K562 (cell line): ENCODE measurements around the gene USP24. TPM values are rescaled to one million over a fixed set of nuclear protein-coding genes. Genes with fewer than 3 reads are reported as not detected.

Experiments used
- ARID1B ChIP-seq: fragments of 450-650 bp; IDR thresholded peaks from 2 replicates; pipeline ENCODE4 v1.6.1; 2016; ENCODE audit warnings: antibody characterized with exemption, mild to moderate bottlenecking, inconsistent platforms
- ETS2 ChIP-seq: IDR thresholded peaks from 2 replicates; pipeline ENCODE4 v1.6.1; 2016; ENCODE audit warnings: borderline replicate concordance, missing genetic modification characterization, mild to moderate bottlenecking, moderate library complexity, missing compliant biosample characterization; ENCODE audit not compliant: poor library complexity, severe bottlenecking
- HNRNPL ChIP-seq: fragments of 200-400 bp; formaldehyde crosslinking; IDR thresholded peaks from 2 replicates; pipeline ENCODE4 v1.6.1; 2017; ENCODE audit warnings: low read depth, mild to moderate bottlenecking, low read length
- KAT2B ChIP-seq: IDR thresholded peaks from one replicate; pipeline ENCODE4 v1.6.1; 2012; ENCODE audit warnings: low read depth, mild to moderate bottlenecking, control low read depth, inconsistent platforms, low read length, moderate library complexity
- KDM2B ChIP-seq: fragments of 250-450 bp; sonication (Bioruptor Pico); IDR thresholded peaks from 2 replicates; pipeline ENCODE4 v1.8.0; 2021; ENCODE audit warnings: mild to moderate bottlenecking, moderate library complexity
- MTF1 ChIP-seq: fragments of 250-450 bp; sonication (Bioruptor Pico); IDR thresholded peaks from 2 replicates; pipeline ENCODE4 v1.9.0; 2021; ENCODE audit warnings: moderate library complexity, mild to moderate bottlenecking, inconsistent platforms, borderline replicate concordance
- ZNF57 ChIP-seq: fragments of 450-650 bp; formaldehyde crosslinking; IDR thresholded peaks from 2 replicates; pipeline ENCODE4 v1.4.0; 2020; ENCODE audit warnings: mild to moderate bottlenecking, moderate library complexity
- ZNF766 ChIP-seq: fragments of 200-800 bp; sonication (Bioruptor generic); conservative IDR thresholded peaks from 2 replicates; pipeline ENCODE4 v1.6.1; 2016; ENCODE audit warnings: missing genetic modification characterization, missing compliant biosample characterization
- polyA plus RNA-seq, 8 experiments: library from polyadenylated mRNA; depleted of rRNA in 4 of 8; stranded (reverse) in 5 of 8; unstranded in 3 of 8; fragments of >200 nt; fragmentation: Nextera tagmentation in 2 of 8; fragmentation: Illumina TruSeq in 1 of 8; extraction: Ambion mirVana in 2 of 8; extraction: Trizol in 1 of 8; gene quantifications; 2 replicates each; pipeline versions ENCODE4 v1.2.1 to v1.2.3, GENCODE V29; 2011 to 2014; ENCODE audit warnings: inconsistent platforms in 1 of 8, missing spikeins in 1 of 8
- total RNA-seq, 7 experiments: library from RNA; depleted of rRNA in 6 of 7; stranded (reverse); fragments of >200 nt in 6 of 7; fragmentation: Illumina TruSeq in 2 of 7; extraction: Trizol in 2 of 7; gene quantifications; 2 replicates each; pipeline versions ENCODE4 v1.2.1 to v1.2.3, GENCODE V29; 2011 to 2021; ENCODE audit warnings: low replicate concordance in 1 of 7
- TF ChIP-seq, protein P1 (sequence below): fragments of 250-450 bp; sonication (Bioruptor Pico); IDR thresholded peaks from 2 replicates; pipeline ENCODE4 v1.4.0; 2020; ENCODE audit warnings: mild to moderate bottlenecking
- TF ChIP-seq, protein P2 (sequence below): fragments of 250-450 bp; sonication (Bioruptor Pico); IDR thresholded peaks from 2 replicates; pipeline ENCODE4 v1.5.0; 2020; ENCODE audit warnings: mild to moderate bottlenecking, borderline replicate concordance
- TF ChIP-seq, protein P3 (sequence below), 2 experiments: fragments of 450-650 bp in 1 of 2; sonication (generic) in 1 of 2; formaldehyde crosslinking in 1 of 2; IDR thresholded peaks in 1 of 2; conservative IDR thresholded peaks in 1 of 2; 2 replicates each; pipeline versions ENCODE4 v1.6.1 to v1.8.1; 2016 to 2023; ENCODE audit warnings: mild to moderate bottlenecking in 2 of 2, moderate library complexity in 2 of 2, inconsistent platforms in 1 of 2, missing genetic modification reagents in 1 of 2
- TF ChIP-seq, protein P4 (sequence below): sonication (generic); formaldehyde crosslinking; IDR thresholded peaks from 2 replicates; pipeline ENCODE4 v1.8.1; 2023; ENCODE audit warnings: mild to moderate bottlenecking, missing genetic modification reagents
- TF ChIP-seq, protein P5 (sequence below), 2 experiments: fragments of 450-650 bp; conservative IDR thresholded peaks; 2 replicates each; pipeline ENCODE4 v1.6.1; 2017; ENCODE audit warnings: mild to moderate bottlenecking in 2 of 2, moderate library complexity in 2 of 2
- TF ChIP-seq, protein P6 (sequence below): fragments of 250-450 bp; sonication (Bioruptor Pico); IDR thresholded peaks from 2 replicates; pipeline ENCODE4 v1.4.0; 2020; ENCODE audit warnings: mild to moderate bottlenecking, moderate library complexity

Gene USP24
- total and polyA plus RNA-seq, 9 of the 15 experiments (the other 6 are each of a cell fraction or from before 2014, with no cell fraction given) = 7.7 to 62.6 (median 36.8) TPM

DNA sequence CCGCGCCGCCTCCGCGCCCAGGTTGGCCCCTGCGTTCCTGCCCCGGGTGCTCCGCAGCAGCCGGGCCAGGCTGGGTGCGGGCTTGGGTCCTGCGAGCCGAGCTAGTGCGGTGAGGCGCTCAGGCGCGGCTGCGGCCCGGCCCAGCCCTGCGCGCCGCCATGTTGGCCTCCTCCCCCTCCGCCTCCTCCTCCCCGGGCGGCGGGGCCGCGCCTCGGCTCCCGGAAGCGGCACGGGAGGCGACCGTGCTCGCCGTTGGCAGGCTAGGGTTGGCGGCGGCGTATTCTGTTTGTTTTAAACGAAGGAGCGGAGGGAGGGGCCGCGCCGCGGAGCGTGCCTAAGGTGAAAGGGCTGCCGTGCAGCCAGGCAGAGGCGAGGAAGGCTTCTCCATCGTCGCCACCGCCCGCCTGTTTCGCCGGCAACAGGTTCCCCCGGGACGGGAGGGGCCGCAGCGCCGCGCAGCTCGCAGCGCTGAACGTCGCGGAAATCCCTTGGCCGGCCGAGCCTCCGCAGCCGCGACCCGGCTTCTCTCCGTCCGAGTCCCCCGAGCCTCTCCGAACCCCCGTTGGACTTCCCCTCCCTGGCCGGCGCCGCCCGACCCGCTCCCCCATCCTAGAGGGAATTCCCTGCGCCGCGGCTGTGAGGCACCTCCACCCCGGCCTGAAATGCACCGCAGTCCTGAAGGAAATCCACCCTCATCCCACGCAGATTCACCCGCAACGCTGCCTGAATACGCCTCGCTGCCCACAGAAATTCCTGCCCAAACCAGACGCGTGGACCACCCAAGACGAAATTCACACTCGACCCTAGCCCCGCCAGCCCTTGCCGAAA is at the start of gene USP24 (continued):
- TF ChIP-seq, protein P1, sequence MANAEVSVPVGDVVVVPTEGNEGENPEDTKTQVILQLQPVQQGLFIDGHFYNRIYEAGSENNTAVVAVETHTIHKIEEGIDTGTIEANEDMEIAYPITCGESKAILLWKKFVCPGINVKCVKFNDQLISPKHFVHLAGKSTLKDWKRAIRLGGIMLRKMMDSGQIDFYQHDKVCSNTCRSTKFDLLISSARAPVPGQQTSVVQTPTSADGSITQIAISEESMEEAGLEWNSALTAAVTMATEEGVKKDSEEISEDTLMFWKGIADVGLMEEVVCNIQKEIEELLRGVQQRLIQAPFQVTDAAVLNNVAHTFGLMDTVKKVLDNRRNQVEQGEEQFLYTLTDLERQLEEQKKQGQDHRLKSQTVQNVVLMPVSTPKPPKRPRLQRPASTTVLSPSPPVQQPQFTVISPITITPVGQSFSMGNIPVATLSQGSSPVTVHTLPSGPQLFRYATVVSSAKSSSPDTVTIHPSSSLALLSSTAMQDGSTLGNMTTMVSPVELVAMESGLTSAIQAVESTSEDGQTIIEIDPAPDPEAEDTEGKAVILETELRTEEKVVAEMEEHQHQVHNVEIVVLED (CRISPR knock-in tag) = peak; percentile 65
- TF ChIP-seq HNRNPL (peak; percentile 53; the same call in 1 of the 2 replicates), KDM2B (CRISPR knock-in tag) (0 out of 2 replicates have a peak, but pooled peaks have one; percentile 3), KAT2B (no peak), ETS2 (tag) (no peak), ZNF57 (no peak), ZNF766 (0 out of 2 replicates have a peak, but pooled peaks have one; percentile 0), MTF1 (CRISPR knock-in tag) (no peak), ARID1B (0 out of 2 replicates have a peak, but pooled peaks have one; percentile 19)
- TF ChIP-seq, protein P2, sequence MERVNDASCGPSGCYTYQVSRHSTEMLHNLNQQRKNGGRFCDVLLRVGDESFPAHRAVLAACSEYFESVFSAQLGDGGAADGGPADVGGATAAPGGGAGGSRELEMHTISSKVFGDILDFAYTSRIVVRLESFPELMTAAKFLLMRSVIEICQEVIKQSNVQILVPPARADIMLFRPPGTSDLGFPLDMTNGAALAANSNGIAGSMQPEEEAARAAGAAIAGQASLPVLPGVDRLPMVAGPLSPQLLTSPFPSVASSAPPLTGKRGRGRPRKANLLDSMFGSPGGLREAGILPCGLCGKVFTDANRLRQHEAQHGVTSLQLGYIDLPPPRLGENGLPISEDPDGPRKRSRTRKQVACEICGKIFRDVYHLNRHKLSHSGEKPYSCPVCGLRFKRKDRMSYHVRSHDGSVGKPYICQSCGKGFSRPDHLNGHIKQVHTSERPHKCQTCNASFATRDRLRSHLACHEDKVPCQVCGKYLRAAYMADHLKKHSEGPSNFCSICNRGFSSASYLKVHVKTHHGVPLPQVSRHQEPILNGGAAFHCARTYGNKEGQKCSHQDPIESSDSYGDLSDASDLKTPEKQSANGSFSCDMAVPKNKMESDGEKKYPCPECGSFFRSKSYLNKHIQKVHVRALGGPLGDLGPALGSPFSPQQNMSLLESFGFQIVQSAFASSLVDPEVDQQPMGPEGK (CRISPR knock-in tag) = no peak
- TF ChIP-seq, protein P3, sequence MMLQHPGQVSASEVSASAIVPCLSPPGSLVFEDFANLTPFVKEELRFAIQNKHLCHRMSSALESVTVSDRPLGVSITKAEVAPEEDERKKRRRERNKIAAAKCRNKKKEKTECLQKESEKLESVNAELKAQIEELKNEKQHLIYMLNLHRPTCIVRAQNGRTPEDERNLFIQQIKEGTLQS (IDR thresholded peaks at IDR 0.05) = no peak
- TF ChIP-seq, protein P3 (CRISPR knock-in tag; conservative IDR thresholded peaks at IDR 0.05) = no peak
- TF ChIP-seq, protein P4, sequence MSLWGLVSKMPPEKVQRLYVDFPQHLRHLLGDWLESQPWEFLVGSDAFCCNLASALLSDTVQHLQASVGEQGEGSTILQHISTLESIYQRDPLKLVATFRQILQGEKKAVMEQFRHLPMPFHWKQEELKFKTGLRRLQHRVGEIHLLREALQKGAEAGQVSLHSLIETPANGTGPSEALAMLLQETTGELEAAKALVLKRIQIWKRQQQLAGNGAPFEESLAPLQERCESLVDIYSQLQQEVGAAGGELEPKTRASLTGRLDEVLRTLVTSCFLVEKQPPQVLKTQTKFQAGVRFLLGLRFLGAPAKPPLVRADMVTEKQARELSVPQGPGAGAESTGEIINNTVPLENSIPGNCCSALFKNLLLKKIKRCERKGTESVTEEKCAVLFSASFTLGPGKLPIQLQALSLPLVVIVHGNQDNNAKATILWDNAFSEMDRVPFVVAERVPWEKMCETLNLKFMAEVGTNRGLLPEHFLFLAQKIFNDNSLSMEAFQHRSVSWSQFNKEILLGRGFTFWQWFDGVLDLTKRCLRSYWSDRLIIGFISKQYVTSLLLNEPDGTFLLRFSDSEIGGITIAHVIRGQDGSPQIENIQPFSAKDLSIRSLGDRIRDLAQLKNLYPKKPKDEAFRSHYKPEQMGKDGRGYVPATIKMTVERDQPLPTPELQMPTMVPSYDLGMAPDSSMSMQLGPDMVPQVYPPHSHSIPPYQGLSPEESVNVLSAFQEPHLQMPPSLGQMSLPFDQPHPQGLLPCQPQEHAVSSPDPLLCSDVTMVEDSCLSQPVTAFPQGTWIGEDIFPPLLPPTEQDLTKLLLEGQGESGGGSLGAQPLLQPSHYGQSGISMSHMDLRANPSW (CRISPR knock-in tag) = no peak
- TF ChIP-seq, protein P5, sequence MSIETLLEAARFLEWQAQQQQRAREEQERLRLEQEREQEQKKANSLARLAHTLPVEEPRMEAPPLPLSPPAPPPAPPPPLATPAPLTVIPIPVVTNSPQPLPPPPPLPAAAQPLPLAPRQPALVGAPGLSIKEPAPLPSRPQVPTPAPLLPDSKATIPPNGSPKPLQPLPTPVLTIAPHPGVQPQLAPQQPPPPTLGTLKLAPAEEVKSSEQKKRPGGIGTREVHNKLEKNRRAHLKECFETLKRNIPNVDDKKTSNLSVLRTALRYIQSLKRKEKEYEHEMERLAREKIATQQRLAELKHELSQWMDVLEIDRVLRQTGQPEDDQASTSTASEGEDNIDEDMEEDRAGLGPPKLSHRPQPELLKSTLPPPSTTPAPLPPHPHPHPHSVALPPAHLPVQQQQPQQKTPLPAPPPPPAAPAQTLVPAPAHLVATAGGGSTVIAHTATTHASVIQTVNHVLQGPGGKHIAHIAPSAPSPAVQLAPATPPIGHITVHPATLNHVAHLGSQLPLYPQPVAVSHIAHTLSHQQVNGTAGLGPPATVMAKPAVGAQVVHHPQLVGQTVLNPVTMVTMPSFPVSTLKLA (conservative IDR thresholded peaks at IDR 0.05) = peak; percentile 65 to 79
- TF ChIP-seq, protein P6, sequence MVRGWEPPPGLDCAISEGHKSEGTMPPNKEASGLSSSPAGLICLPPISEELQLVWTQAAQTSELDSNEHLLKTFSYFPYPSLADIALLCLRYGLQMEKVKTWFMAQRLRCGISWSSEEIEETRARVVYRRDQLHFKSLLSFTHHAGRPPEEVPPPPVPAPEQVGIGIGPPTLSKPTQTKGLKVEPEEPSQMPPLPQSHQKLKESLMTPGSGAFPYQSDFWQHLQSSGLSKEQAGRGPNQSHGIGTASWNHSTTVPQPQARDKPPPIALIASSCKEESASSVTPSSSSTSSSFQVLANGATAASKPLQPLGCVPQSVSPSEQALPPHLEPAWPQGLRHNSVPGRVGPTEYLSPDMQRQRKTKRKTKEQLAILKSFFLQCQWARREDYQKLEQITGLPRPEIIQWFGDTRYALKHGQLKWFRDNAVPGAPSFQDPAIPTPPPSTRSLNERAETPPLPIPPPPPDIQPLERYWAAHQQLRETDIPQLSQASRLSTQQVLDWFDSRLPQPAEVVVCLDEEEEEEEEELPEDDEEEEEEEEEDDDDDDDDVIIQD (CRISPR knock-in tag) = no peak
